GM12873 (cell line): Measurements from ENCODE around the gene GJA5.
A peak's percentile ranks its signal among the peaks of the same experiment; 100 is the strongest.

ENCODE experiments used
- TF ChIP-seq, protein P1 (sequence below): IDR thresholded peaks from 2 replicates; pipeline ENCODE4 v1.5.1; 2012; ENCODE audit warnings: low read depth, mild to moderate bottlenecking, moderate library complexity, low read length, control low read depth; ENCODE audit not compliant: insufficient read depth; ENCODE audit errors: missing control alignments

GJA5 gene

DNA sequence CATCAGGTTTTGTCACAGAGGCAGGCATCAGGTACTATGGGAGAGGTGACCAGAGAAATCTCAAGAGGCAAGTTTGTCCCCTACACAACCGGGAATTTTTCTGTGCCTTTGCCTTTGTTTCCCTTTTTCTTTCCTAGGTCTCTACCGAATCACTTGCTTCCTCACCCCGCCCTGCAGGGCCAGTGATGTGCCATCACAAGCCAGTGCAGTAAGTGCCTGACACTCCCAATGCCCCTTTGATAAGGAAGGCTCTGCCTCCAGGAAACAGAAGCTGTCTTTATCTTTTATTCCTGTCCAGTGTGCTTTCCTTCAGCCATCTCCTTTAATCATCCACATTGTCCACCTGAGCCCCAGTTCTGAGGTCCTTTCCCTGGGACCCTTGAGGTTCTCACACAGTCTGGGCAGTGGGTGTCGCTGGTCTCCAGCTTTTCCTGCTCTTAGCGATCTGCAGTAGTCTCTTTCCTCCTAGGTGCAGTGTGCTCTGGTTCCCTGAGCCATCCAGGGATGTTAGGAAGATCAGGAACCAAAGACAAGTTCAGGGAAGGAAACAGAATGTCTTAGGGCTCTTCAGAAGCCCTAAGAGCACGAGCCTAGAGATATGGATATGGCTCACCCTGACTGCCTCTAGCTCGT lies 36.6 kb downstream of the GJA5 start:
- TF ChIP-seq, protein P1, sequence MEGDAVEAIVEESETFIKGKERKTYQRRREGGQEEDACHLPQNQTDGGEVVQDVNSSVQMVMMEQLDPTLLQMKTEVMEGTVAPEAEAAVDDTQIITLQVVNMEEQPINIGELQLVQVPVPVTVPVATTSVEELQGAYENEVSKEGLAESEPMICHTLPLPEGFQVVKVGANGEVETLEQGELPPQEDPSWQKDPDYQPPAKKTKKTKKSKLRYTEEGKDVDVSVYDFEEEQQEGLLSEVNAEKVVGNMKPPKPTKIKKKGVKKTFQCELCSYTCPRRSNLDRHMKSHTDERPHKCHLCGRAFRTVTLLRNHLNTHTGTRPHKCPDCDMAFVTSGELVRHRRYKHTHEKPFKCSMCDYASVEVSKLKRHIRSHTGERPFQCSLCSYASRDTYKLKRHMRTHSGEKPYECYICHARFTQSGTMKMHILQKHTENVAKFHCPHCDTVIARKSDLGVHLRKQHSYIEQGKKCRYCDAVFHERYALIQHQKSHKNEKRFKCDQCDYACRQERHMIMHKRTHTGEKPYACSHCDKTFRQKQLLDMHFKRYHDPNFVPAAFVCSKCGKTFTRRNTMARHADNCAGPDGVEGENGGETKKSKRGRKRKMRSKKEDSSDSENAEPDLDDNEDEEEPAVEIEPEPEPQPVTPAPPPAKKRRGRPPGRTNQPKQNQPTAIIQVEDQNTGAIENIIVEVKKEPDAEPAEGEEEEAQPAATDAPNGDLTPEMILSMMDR: peak; percentile 45

DNA sequence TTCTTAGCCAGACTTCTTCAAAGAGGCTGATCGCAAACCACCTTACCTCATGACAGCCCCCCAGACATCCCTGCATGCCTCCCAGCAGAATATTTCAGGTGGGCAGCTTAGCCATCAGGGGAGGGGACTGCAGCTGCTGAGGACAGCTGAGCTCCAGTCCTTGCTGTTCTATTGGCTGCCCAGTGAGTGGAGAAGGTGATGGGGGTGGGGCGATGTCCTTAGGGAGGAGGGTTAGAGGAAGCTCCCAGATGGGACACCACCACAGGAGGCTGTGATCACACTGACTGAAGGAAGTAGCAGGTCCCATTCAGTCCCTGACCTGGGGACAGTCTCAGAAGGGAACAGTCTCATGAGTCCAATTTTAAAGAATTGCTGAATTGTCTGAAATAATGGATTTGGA lies 38.3 kb downstream of the GJA5 start:
- TF ChIP-seq, protein P1: no peak

DNA sequence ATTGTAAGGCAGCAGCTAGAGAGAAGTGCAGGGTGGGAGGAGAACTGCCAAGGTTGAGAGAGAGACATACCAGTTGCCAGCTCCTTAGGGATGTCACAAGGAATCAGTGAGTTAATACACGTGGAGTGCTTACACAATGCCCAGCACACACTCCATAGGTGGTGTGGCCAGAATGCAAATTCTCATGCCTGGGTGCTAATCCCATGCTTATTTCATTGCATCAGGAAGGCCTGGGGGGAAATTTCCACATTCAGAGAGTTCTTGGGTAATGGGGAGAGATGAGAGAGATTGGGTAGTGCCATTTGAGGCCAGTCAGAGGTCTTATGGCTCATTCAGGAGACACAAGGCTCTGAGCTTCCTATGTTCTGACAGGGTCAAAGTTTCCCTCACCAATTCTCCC lies 38.7 kb downstream of the GJA5 start:
- TF ChIP-seq, protein P1: no peak

DNA sequence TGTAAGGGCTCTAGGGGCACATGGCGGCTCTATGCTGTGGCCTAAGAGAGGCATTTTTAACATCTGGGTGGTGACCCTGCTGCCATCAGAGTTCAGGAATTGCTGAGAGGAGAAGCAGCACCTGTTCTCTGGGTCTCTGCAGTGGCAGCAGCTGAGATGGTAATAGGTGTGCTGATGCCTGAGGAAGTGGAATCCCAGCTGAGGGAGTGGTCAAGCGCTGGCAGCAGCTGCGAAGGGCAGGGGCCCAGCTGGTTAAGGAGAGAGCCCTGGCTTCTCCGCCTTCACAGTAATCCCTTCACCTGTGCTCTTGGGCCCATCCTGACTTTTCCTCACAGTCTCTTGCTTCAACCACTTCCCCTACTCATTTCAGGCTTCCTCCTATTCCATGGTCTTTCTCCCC lies 39.8 kb downstream of the GJA5 start:
- TF ChIP-seq, protein P1: no peak

DNA sequence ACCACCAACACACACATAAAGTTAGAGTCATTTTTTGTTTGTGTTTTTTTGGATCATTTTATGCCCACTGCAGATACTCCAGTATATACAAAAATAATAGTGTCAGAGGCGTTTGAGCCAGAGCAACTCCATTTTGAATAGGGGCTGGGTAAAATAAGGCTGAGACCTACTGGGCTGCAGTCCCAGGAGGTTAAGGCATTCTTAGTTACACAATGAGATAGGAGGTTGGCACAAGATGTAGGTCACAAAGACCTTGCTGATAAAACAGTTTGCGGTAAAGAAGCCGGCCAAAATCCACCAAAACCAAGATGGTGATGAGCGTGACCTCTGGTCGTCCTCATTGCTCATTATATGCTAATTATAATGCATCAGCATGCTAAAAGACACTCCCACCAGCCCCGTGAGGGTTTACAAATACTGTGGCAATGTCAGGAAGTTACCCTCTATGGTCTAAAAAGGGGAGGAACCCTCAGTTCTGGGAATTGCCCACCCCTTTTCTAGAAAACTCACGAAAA lies 40.6 kb downstream of the GJA5 start:
- TF ChIP-seq, protein P1: no peak

DNA sequence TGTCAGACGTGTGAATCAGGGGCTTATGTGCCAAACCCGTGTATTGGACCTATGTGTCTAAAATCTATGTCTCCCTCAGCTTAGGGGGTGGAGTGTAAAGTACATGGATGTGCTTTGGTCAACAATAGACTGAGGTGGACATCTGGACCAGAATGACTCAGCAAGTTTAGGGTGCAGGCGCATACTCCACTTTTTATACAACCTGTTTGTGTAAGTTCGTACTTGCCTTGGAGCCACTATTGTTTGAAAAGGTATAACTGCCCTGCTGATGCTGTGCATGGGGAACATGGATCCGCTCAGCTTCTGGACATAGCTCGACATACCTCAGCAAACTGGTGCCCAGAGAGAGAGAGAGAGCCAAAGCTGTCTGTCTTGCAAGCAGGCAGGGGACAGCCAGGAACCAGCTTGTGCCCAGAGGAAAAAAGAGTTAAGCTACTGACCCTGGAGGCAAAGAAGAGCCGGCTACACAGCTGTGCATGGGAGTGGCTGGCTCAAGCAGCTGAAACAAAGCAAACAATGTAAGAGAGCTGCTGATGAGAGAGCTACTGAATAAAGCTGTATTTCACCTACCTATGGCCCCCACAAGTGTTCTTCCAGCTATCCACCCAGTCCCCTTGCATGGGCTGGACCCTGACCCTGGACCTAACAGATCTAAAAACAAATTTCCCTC lies 41.2 kb downstream of the GJA5 start:
- TF ChIP-seq, protein P1: no peak

DNA sequence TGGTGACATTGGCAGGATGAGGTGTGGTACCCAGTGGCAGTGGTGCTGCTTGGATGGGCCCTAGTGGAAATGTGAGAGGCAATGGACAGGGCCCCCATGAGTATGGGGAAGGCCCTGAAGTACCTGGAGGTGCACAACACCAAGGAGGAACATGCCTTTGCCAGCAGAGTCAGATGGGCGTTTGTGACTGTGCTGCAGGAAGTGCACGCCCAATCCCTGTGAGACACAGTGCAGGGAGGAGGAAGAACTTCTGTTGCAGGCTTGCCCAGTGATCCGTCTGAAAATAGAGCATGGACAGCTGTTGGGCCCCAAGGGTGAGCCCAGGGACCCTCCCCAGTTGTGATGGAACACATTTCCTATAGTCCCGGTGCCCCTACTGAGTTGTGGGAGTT lies 42.7 kb downstream of the GJA5 start:
- TF ChIP-seq, protein P1: no peak
